ENCODE data around the gene FAXDC2. TPM values are rescaled to one million over a fixed set of nuclear protein-coding genes. Genes with fewer than 3 reads are reported as not detected.

Gene FAXDC2
- polyA plus RNA-seq, 1 donor (not counting 4 experiments of a cell fraction or from before 2014, with no cell fraction given), result 4.6 TPM

DNA sequence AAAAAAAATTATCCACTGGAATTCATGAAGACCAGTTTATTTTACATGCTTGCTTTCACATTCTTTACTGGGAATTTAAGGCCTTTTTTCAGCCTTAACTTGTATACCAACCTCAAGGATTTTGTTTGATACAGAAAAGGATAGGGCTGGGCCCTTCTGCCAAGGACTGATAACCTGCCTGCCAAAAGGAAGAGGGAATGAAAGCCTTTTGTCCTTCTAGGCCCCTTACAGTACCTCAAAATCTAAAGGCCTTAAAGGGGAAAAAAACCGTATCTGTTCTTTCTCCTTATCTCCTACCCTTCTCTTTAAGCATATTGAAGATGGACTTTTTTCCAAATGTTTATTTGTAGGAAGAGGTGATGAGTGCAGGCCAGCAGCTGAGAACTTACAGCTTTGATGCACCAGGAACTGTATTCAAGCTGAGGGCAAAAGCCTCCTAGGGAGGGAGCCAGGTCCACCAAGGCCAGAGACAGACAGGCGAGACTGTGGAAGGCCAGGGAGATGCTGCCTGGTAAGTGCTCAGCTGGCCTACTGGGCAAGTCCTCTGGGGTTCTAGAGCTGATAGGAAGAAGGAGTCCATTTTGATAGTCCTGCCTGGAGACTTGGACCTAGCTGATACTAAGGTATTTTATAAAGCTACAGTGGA, 31.8 kb downstream of the FAXDC2 start:
- no peaks in the 10 kb centered on the region for H3K9me3 ChIP-seq (ENCODE audit: control insufficient read depth, low read depth, low read length)
- H3K4me2 ChIP-seq (ENCODE audit: control insufficient read depth, extremely low read depth, insufficient read depth, low read depth, low read length), result no peak overlapping the region
- FAIRE-seq, result no peak
- no peak overlapping the region for H3K27ac ChIP-seq (ENCODE audit: control insufficient read depth, insufficient read depth, low read length)
- H3K9ac ChIP-seq (ENCODE audit: control insufficient read depth, extremely low read depth, insufficient read depth, low read length), result no peak overlapping the region
- H4K20me1 ChIP-seq (ENCODE audit: control insufficient read depth, extremely low read depth, insufficient read depth, low read length), result no peaks in the 10 kb centered on the region
- H3K9me1 ChIP-seq (ENCODE audit: control insufficient read depth, extremely low read depth, insufficient read depth, low read length), result no peaks in the 10 kb centered on the region
- peaks cover 2% of the 10 kb centered on the region for H3K79me2 ChIP-seq (ENCODE audit: control insufficient read depth, insufficient read depth, low read length)
- no peak overlapping the region for H2AFZ ChIP-seq (ENCODE audit: control insufficient read depth, low read length)
- H3K36me3 ChIP-seq (ENCODE audit: control insufficient read depth in 2 of 2, extremely low read depth in 1 of 2, insufficient read depth in 2 of 2, low read length in 2 of 2), result peaks cover 32 to 60% of the 10 kb centered on the region in 2 experiments
- DNase-seq (ENCODE audit: low read depth, low spot score), result no peak
- no peaks in the 10 kb centered on the region for H3K27me3 ChIP-seq (ENCODE audit: control insufficient read depth, extremely low read depth, insufficient read depth, low read length)
- TF ChIP-seq, protein P1, sequence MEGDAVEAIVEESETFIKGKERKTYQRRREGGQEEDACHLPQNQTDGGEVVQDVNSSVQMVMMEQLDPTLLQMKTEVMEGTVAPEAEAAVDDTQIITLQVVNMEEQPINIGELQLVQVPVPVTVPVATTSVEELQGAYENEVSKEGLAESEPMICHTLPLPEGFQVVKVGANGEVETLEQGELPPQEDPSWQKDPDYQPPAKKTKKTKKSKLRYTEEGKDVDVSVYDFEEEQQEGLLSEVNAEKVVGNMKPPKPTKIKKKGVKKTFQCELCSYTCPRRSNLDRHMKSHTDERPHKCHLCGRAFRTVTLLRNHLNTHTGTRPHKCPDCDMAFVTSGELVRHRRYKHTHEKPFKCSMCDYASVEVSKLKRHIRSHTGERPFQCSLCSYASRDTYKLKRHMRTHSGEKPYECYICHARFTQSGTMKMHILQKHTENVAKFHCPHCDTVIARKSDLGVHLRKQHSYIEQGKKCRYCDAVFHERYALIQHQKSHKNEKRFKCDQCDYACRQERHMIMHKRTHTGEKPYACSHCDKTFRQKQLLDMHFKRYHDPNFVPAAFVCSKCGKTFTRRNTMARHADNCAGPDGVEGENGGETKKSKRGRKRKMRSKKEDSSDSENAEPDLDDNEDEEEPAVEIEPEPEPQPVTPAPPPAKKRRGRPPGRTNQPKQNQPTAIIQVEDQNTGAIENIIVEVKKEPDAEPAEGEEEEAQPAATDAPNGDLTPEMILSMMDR (optimal IDR thresholded peaks at IDR 0.05 in 1 of 3, IDR thresholded peaks at IDR 0.05 in 1 of 3, conservative IDR thresholded peaks at IDR 0.05 in 1 of 3; ENCODE audit: extremely low read depth in 1 of 3, insufficient read depth in 2 of 3, low read length in 3 of 3), result no peak
- TF ChIP-seq EZH2 (IDR thresholded peaks at IDR 0.05; ENCODE audit: low read length), result no peak
- dilution Hi-C loops (cut with MboI; ENCODE audit: extremely low pct_ligation_motif_present, low sequenced_read_pairs), result no loop called here
- H3K4me3 ChIP-seq (ENCODE audit: control insufficient read depth in 2 of 3, extremely low read depth in 1 of 3, insufficient read depth in 2 of 3, low read depth in 1 of 3, low read length in 3 of 3), result no peak overlapping the region
- peaks cover 4% of the 10 kb centered on the region for H3K4me1 ChIP-seq (ENCODE audit: control insufficient read depth, extremely low read depth, insufficient read depth, low read length)

DNA sequence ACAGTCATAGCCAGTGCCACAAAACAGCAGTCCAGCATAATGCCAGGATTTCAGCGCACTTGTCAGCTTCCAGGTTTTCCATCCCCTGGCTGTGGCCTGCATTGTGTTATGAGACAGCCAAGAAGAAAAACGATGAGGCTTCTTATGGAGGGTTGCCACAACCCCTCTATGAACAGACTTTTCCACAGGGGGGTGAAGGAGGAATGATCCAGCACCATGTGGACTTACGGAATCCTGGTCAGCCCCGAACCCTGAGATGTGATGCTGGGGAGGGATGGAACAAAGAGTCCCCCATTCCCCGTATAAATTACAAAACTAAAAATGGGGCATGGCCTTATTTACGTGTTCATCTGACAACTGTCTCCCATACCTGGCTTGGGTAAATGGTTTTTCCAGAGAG, 32.6 kb downstream of the FAXDC2 start:
- H3K9ac ChIP-seq (ENCODE audit: control insufficient read depth, extremely low read depth, insufficient read depth, low read length), result no peak overlapping the region
- no peak for DNase-seq (ENCODE audit: low read depth, low spot score)
- no peaks in the 10 kb centered on the region for H3K9me1 ChIP-seq (ENCODE audit: control insufficient read depth, extremely low read depth, insufficient read depth, low read length)
- H2AFZ ChIP-seq (ENCODE audit: control insufficient read depth, low read length), result no peak overlapping the region
- peaks cover 38 to 59% of the 10 kb centered on the region in 2 experiments for H3K36me3 ChIP-seq (ENCODE audit: control insufficient read depth in 2 of 2, extremely low read depth in 1 of 2, insufficient read depth in 2 of 2, low read length in 2 of 2)
- no peak for FAIRE-seq
- H3K4me1 ChIP-seq (ENCODE audit: control insufficient read depth, extremely low read depth, insufficient read depth, low read length), result peaks cover under 1% of the 10 kb centered on the region
- H3K4me2 ChIP-seq (ENCODE audit: control insufficient read depth, extremely low read depth, insufficient read depth, low read depth, low read length), result no peak overlapping the region
- no peaks in the 10 kb centered on the region for H3K9me3 ChIP-seq (ENCODE audit: control insufficient read depth, low read depth, low read length)
- TF ChIP-seq EZH2 (IDR thresholded peaks at IDR 0.05; ENCODE audit: low read length), result no peak
- TF ChIP-seq, protein P1 (optimal IDR thresholded peaks at IDR 0.05 in 1 of 3, IDR thresholded peaks at IDR 0.05 in 1 of 3, conservative IDR thresholded peaks at IDR 0.05 in 1 of 3; ENCODE audit: extremely low read depth in 1 of 3, insufficient read depth in 2 of 3, low read length in 3 of 3), result no peak
- dilution Hi-C loops (cut with MboI; ENCODE audit: extremely low pct_ligation_motif_present, low sequenced_read_pairs), result no loop called here
- no peak overlapping the region for H3K4me3 ChIP-seq (ENCODE audit: control insufficient read depth in 2 of 3, extremely low read depth in 1 of 3, insufficient read depth in 2 of 3, low read depth in 1 of 3, low read length in 3 of 3)
- no peaks in the 10 kb centered on the region for H4K20me1 ChIP-seq (ENCODE audit: control insufficient read depth, extremely low read depth, insufficient read depth, low read length)
- peaks cover 2% of the 10 kb centered on the region for H3K79me2 ChIP-seq (ENCODE audit: control insufficient read depth, insufficient read depth, low read length)
- no peaks in the 10 kb centered on the region for H3K27me3 ChIP-seq (ENCODE audit: control insufficient read depth, extremely low read depth, insufficient read depth, low read length)
- H3K27ac ChIP-seq (ENCODE audit: control insufficient read depth, insufficient read depth, low read length), result no peak overlapping the region
